A204.1 (cell line): Measurements from ENCODE around the gene SLC39A10.
"Not testable (repeated sequence)": the region's sequence is repeated elsewhere in the genome, so short reads cannot be mapped to it uniquely, and the experiment has no call there.

ENCODE experiments used
- FAIRE-seq: peaks from 2 replicates; lab custom pipeline; 2012; peaks lifted over from hg19 to GRCh38; lab: Jason Lieb, UNC

Gene SLC39A10

DNA sequence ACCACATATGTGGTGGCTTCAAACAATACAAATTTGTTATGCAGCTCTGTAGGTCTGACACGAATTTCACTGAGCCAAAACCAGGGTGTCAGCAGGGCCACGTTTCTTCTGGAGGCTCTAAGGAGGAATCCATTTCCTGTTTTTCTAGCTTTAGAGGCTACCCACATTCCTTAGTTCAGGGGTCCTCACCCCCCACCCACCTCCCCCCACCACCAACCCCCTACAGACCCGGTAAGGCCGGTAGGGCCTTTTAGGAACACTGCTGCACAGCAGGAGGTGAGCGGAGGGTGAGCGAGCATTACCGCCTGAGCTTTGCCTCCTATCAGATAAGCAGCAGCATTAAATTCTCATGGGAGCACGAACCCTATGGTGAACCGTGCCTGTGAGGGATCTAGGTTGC lies 10.6 kb upstream of the SLC39A10 start:
- FAIRE-seq: no peak

DNA sequence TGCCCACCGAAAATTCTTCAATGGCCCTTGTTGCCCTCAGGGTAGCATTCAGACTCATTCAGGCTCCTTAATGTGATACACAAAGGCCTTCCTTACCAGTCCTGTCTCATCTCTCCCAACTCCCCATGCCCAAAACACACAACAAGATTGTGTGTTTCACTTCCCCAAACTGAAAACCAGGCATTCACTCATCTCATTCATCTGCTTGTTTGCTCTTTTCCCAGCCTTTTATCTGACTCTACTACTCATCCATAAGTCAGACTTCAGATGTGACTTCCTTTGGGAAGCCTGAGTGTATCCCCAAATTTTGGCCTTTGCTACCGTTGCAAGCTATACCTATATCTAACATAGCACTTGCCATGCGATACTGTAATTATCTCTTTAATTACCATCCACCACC lies 9.7 kb upstream of the SLC39A10 start:
- no peak for FAIRE-seq

DNA sequence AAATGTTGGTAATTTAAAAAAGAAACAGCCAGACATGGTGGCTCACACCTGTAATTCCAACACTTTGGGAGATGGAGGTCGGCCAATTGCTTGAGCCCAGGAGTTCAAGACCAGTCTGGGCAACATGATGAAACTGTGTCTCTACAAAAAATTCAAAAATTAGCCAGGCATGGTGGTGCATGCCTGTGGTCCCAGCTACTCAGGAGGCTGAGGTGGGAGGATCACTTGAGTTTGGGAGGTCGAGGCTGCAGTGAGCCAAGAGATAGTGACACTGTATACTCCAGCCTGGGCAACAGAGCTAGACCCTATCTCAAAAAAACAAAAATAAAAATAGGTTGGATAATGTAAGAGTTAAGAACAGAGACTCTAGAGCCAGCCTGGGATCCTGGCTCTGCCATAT lies 8.7 kb upstream of the SLC39A10 start:
- not testable (repeated sequence) for FAIRE-seq

DNA sequence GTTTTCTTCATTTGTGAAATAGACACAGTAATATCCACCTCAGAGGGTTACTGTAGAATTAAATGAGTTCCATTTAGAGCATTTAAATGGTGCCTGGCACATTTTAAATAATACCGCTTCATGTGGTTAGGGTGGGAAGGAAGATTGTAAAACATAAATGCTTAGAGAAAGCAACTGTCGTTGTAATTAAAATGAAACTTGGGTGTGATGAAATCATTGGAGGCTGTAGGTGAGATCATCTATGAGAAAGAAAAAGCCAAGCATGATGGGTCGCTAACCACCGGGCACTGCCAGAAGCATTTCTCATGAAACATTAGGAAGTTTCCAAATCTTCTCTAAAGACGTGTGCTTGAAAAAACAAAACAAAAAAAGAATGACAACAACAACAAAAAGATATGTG lies 8.2 kb upstream of the SLC39A10 start:
- FAIRE-seq: no peak

DNA sequence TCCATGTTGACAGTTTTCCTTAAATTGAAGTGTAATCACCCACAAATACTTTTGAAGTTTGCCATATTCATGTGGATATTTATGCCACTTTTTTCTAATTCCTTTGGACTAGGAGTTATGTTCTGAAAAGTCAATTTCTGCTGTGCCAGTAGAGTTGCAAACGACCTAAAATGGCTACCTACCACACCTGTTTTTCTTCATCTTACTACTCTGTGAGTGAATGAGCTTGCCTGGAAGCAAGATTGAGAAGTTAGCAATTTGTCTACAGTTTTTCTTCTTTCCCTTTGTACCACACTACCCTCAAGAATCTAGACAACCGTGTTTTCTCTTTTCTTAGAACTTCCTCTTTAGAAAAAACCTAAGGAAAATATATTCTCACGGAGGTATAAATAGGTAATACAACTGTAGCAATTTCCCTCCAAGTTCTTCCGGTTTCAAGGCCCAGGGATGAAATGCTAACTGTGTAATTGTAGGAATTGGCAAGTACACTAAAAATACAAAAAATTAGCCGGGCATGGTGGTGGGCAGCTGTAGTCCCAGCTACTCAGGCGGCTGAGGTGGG lies 7.3 kb upstream of the SLC39A10 start:
- no peak for FAIRE-seq

DNA sequence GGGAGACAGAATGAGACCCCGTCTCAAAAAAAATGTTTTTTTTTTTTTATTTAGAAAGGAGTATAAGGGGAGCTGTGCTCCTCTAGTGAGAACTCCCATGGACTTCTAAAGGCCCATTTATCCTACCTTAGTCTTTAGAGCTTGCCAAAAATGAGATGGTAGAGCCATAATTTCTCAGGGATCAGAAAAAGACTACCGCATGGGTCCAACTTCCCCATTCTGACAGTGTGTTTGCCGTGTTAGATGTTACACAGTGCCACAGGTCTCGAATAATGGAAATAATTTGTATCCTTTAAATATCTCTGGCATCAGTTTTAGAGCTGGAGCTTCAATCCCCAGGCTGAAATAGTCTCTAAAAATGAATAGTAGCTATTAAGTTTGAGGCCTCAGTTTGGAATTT lies 6.0 kb upstream of the SLC39A10 start:
- no peak for FAIRE-seq

DNA sequence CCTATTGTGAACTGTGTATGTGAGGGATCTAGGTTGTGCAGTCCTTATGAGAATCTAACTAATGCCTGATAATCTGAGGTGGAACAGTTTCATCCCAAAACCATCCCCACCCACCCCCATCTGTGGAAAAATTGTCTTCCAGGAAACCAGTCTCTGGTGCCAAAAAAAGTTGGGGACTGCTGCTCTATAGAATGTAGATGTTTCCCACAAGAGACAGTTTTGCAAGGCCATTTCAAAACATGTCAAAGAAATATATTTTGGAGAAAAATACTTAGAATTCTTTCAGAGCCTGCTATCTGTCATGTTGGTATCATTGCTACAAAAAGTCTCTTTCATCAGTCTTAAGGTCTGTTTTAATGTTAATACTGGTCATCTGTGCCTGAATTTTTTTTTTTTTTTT lies 4.1 kb upstream of the SLC39A10 start:
- FAIRE-seq: no peak

DNA sequence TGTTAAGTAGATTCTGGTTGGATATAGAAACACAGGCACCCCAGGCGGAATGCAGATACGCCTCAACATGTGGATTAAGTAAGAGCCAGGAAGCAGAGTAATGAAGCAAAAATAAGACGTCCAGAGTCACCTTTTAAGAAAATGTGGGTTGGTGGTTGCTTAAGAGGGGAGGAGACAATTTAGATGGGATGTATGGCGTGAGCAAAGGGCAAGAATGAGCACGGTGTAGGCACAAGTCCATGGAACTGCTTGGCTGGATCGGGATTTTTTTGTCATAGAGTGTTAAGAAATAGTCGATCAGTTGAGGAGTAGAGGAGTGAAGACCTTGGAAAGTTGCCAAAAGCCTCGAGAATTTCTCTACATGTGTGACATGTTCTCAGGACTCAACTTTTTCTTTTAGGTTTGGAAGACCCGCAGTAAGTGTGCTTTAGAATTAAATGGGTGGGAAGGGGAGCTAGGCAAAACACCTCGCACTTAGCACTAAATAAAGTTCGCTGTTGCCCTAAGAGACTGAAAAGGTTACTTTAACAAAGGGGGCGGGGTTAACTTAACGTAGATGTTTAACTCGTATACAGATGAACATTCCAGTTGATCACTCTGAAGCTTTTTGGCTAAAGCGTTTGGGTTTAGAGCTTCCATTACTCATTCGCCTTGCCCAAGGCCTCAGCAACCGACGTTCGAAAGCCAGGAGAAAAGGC lies 716 bp upstream of the SLC39A10 start:
- FAIRE-seq: no peak

DNA sequence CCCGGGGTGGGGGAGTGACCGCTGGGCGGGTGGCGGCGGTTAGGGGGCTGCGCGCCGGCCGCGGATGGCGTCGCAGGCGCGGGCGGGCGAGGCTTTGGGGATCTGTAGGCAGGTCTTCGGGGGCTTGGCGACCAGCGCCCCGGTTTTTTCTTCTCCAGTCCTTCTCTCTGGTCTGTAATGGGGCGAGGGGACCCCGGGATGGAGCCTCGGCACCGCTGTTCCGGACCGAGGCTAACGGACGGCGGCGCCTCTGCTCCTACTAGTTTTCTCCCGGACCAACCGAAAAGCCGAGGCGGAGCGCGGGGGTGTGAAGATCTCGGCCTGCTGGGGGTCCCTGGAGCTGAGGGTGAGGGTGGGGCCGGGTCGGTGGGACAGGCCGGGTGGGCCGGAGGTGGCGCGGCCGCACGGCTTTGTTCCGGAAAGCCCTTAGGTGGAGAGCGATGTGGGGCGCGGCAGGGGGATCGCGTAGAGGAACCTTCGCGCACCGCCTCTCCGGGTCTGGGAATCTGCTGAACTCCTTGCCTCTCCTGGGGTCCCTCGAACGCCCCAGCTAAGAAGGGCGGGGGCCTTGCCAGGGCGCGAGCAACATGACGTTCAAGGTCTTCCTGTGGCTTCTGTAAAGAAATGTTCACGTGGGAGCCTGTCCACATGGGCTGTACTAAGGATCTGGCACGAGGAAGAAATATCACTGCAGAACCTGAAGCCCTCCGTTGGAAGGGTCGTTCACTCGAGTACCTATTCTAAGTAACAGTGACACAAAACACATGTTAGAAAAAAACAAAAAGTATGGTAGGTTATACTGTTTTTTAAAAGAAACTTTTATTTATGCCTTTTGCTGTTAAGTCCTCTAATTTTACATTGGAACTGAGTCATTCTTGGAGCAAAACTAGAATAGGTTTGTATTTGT lies 861 bp downstream of the SLC39A10 start:
- FAIRE-seq: no peak

DNA sequence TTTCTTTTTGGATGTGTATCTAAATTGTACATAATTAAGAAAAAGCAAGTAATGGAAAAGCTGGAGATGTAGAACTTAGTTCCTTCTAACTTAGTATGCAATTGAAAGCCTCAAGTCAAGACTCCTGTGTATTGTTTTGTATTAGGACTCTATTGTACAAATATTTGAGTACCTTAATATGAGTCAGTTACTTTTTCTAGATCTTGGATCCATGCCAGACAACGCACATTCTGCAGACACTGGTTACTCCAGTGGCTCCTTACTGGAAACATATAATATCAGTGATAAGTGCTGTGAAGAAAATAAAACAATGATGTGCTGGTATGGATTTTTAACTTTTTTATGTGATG lies 1.5 kb downstream of the SLC39A10 start:
- no peak for FAIRE-seq

DNA sequence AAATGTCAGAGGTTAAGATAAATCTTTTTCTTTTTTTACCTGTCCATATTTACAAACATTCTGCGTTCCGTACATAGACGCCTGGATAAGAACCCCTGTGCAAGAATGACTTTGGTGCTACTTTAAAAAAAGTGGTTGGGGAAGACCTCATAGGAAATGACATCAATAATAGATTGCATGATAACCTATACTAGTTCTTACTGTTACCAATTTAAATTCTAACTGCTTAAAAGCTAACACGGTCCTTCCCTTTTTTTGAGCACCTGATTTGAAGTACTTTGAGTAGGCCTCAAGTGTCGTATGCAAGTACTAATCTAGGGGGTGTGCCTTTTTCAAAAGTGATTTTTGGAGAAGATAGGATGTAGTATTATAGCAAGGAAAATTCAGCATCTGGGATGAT lies 2.1 kb downstream of the SLC39A10 start:
- FAIRE-seq: no peak

DNA sequence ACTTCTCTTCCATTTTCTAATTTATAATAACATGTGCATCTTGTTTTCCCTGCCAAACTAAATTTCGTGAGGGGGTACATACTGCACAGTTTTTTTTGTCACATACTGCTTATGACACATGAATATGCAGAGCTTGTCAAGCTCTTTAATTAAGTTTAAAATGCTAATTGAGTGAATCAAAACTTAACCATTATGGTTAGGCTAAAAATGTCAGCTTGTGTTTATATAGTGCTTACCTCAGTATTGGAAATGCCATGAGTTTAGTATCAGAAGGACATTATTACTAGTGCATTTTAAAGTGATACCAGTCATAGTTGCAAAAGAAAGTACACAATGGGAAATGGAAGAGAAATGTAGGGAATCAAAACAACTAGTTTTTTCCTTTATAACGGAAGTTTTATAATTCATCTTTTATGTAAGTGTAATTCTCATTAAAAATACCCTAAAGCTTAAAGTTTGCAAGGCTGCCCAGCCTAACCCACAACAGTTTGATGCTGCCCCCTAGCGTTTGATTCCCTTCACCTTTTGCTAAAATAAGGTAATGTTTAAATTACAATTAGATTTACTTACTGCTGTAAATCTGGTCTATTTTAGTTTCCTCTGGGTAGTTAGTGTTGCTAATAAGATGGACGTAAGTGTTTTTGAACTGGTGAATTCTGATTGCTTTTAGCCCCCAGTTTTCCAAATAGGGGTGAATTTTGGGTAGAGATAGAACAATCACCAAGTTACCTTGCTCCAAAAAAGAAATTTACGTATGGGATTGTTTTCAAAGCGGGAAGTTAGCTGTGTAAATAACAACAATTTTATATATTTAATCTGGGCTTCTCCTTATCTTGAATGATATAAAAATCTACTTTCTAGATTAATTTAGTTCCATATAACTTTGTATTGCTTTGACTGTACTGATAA lies 3.2 kb downstream of the SLC39A10 start:
- peak; percentile 95 for FAIRE-seq

DNA sequence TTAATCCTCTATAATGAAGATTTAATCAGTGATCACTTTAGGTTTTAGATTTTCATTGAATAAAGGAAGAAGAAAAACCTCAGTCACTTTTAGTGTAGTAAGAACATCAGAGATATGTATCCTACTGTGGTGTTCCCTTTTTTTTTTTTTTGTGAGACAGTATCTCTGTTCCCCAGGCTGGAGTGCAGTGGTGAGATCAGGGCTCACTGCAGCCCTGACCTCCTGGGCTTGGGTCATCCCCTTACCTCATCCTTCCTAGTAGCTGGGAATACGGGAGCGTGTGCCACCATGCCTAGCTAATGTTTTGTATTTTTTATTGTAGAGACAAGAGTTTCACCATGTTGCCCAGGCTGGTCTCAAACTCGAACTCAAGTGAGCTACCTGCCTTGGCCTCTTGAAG lies 5.1 kb downstream of the SLC39A10 start:
- FAIRE-seq: no peak

DNA sequence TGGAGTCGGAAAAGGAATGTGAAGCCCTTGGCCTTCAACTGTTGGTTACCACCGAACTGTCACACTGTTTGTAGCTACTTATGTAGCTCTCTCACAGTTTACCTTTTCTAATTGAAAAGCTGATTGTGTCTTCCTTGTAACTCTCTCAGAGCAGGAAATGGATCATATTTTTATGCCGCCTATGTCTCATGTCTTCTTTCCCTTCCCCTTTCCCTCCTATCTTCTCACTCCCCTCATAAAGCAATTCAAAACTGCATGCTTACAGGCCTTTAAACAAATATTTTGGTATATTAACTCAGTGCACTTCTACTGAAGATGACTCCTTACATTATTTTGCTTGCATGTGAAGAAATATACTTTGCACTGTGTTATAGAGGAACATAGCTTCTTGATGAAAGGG lies 6.0 kb downstream of the SLC39A10 start:
- no peak for FAIRE-seq

DNA sequence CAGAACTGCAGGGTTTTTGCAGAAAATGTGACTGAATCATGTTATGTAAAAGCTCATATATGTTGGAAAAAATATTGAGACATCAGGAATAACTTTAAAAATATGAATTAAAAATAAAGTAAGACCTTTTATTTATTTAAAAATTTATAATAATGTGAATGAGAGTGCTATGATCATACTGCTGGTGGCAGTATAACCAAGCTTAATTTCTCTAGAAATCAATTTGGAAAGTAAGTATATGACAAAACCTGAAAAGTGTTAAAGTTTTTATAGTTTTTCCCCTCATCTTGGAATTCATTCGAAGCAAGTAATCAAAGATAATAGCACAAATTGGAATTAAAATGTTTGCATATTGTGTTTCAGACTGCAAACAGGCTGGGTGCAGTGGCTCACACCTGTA lies 7.5 kb downstream of the SLC39A10 start:
- FAIRE-seq: peak; percentile 93

DNA sequence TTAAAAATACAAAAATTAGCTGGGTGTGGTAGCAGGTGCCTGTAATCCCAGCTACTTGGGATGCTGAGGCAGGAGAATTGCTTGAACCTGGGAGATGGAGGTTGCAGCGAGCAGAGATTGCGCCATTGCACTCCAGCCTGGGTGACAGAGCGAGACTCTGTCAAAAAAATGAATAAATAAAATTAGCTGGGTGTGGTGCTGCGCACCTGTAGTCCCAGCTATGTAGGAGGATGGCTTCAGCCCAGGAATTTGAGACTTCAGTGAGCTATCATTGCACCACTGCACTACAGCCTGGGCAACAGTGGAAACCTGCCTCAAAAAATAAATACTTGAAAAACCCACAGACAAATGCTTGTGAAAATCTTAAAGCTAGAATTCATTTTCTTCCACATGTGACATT lies 8.1 kb downstream of the SLC39A10 start:
- FAIRE-seq: not testable (repeated sequence)

DNA sequence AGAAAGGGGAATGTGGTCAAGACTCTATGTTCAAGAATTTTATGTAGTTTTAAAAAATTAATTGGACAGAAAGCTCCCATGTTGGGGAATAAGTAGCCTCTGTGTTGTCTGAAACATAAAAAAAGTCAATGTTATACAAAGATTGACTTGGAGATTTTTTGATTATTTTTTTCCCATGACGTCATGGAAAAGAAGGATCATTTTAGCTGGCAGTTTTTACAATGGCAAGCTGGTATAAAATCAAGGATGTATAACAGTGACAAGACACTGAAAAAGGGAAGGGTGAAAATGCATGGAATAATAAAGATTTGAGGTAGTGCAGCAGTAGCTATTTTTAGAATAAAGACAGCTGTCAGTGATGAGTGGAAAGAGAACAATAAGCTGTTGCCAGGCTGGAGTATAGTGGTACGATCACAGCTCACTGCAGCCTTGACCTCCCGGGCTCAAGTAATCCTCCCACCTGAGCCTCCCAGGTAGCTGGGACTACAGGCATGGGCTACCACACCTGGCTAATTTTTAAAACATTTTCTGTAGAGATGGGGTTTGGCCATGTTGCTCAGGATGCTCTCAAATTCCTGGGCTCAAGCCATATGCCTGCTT lies 9.2 kb downstream of the SLC39A10 start:
- no peak for FAIRE-seq

DNA sequence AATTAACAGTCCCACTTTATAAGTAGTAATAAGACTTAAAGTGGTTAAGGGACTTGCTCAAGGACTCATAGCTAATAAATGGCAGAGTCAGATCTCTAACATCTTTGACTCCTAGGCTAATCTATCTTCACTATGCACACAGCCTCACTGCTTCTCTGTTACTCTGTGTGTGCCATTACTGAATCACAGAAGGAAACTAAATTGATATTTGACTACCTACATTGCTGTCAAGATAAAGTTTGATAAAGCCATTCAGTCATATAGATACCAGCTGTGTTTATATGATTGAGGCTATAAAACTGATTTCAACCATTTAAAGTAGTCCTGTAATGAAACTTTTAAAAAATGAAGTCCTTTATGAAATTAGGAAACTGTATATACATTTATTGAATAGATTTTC lies 10.9 kb downstream of the SLC39A10 start:
- FAIRE-seq: no peak

DNA sequence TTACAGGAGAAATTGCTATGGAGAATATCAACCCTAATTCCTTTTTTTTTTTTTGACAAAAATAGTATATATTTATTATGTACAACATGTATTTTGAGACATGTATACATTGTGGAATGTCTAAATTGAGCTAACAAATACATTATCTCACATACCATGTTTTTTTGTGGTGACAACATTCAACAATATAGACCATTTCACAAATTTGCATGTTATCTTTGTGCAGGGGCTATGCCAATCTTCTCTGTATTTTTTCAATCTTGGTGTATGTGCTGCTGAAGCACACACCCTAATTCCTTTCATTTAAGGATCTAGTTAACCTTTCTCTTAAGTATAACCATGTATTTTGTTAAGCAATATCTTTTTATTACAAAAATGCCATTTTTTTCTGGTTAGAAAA lies 13.2 kb downstream of the SLC39A10 start:
- FAIRE-seq: no peak

DNA sequence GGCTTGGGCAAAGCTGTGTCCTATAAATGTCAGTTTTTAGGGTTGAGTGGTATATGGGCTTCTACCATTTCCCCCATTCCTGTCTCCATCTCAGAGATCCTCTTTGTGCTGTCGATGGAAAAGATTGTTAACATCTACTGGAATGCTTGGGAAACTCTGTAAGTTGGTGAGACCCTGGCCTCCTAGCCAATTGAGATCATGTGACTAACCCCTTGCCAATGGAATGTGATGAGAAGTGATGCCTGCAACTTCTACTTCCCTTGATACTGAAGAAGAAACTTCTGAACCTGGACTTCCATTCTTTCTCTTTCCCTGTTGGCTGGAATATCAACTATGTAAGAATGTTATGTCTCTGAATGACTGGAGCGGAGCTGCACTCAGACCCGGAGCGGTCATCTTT lies 14.5 kb downstream of the SLC39A10 start:
- FAIRE-seq: no peak

DNA sequence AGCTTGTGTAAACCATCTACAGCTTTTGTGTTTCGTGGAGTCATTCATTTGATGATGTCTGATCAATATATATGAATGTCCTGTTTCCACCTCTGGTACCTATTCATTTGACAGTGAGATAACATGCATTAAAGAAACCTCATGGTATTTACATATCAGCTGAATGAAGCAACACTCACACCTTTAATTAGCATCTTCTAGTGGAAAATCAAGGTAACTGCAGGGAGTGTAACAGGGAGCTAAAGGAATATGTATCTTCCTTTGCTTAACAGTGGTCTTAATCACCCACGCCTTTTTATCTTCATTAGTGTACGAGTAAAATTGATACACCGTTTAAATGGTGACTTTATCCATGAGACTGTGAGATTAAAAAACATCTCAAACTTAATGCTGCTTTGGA lies 15.6 kb downstream of the SLC39A10 start:
- no peak for FAIRE-seq
